Tibial nerve (tissue), 4 donors: ENCODE measurements around the gene PLD3. TPM values are rescaled to one million over a fixed set of nuclear protein-coding genes. Genes with fewer than 3 reads are reported as not detected.

Experiments used
- DNase-seq, 2 donors: peaks; one replicate each; pipeline ENCODE4 v3.0.0-alpha.2; 2019; ENCODE audit warnings: low spot score in 2 of 2
- H3K27ac ChIP-seq, 4 donors: fragments of 200-600 bp; sonication (generic) in 3 of 4; one replicate each; pipeline ENCODE4 v1.5.1; 2017 to 2019; ENCODE audit warnings: mild to moderate bottlenecking in 1 of 4
- H3K27me3 ChIP-seq, 2 donors: fragments of 200-600 bp; sonication (generic) in 1 of 2; one replicate each; pipeline versions ENCODE4 v1.5.1 to v1.6.0; 2017 to 2019
- H3K36me3 ChIP-seq, 3 donors: fragments of 200-600 bp; sonication (generic); one replicate each; pipeline ENCODE4 v1.5.1; 2018 to 2019
- H3K4me1 ChIP-seq, 4 donors: fragments of 200-600 bp; sonication (generic) in 3 of 4; one replicate each; pipeline ENCODE4 v1.5.1; 2017 to 2019
- H3K4me3 ChIP-seq, 4 donors: fragments of 200-600 bp; sonication (generic) in 3 of 4; one replicate each; pipeline ENCODE4 v1.5.1; 2017 to 2019; ENCODE audit warnings: mild to moderate bottlenecking in 1 of 4, moderate library complexity in 1 of 4
- H3K9me3 ChIP-seq, 4 donors: fragments of 200-600 bp; sonication (generic) in 3 of 4; one replicate each; pipeline ENCODE4 v1.5.1; 2017 to 2019
- EP300 ChIP-seq, 2 donors: sonication (generic); formaldehyde crosslinking; IDR thresholded peaks; one replicate each; pipeline ENCODE4 v1.6.1; 2017; ENCODE audit warnings: antibody characterized with exemption in 2 of 2, mild to moderate bottlenecking in 1 of 2
- POLR2A ChIP-seq, 2 donors: fragments of 450-650 bp; IDR thresholded peaks; one replicate each; pipeline ENCODE4 v1.6.1; 2017; ENCODE audit warnings: antibody characterized with exemption in 2 of 2, mild to moderate bottlenecking in 2 of 2, moderate library complexity in 2 of 2
- WGBS, 2 donors: methylation state at CpG; one replicate each; pipeline ENCODE4 v1.1.5; 2018; 5-methylcytosine and 5-hydroxymethylcytosine counted together
- total RNA-seq, 4 donors: library from RNA; depleted of rRNA; stranded (reverse); fragments of >200 nt; gene quantifications; one replicate each; pipeline ENCODE4 v1.1.0, GENCODE V29; 2016
- TF ChIP-seq, protein P1 (sequence below), 5 experiments: fragments of 200-600 bp in 3 of 5; fragments of 450-650 bp in 2 of 5; sonication (generic) in 3 of 5; IDR thresholded peaks; one replicate each; pipeline ENCODE4 v1.5.1; 2016 to 2019; ENCODE audit warnings: antibody characterized with exemption in 5 of 5, mild to moderate bottlenecking in 3 of 5, moderate library complexity in 2 of 5

The PLD3 gene
- total RNA-seq, 4 donors from 2014 or later = 259 to 352 (median 281) TPM

DNA sequence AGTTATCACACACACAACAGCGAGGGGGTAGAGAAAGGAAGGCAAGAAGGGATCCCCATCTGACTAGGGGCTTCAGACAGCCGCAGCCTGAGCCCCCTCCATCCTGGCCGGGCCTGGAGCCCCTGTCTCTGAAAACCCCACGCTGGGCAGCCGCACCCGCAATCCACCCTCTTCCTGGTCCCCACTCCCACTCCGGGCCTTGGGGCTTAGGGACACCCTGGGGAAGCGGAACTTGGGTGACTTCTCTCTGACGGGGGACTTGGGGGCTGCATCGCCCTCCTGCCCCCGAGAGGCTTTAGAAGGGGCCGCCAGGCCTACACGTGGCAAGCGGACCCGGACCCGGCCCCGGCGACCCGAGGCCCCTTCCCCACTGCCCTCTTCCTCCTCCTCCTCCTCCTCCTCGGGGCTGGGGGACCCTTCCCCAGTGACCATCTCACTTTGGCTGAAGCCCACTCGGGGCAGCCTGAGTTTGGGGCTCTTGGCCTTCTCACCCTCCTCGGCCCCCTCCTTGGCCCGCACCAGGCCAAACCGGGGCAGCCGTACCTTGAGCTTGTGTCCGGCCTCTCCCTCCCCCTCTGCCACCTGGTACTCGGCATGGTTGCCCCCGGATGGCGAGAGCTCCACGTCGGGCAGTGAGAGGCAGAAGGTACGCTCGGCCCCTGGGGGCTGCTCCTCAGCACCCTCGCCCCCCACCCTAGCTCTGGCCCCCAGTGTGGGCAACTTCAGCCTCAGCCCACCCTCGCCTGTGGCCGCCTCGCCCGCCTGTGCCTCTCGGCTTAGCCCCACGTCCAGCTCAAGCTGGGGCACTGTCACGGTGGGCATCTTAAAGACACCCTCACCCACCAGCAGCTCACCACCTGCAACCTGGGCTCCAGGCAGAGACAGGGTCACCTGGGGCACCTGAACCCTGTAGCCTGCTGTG lies 45.7 kb downstream of the PLD3 start:
- Histone ChIP-seq H3K4me3 (no peak overlapping the region), H3K4me1 (peaks cover 0 to 11% (median 0%) of the 10 kb centered on the region in 4 donors), H3K36me3 (peaks cover 0 to 34% (median 0%) of the 10 kb centered on the region in 3 donors), H3K9me3 (no peaks in the 10 kb centered on the region), H3K27ac (no peak overlapping the region), H3K27me3 (no peaks in the 10 kb centered on the region)
- 70 to 79% methylated on average over 38 to 41 of the region's 41 CpGs for WGBS, 2 donors
- TF ChIP-seq, protein P1, sequence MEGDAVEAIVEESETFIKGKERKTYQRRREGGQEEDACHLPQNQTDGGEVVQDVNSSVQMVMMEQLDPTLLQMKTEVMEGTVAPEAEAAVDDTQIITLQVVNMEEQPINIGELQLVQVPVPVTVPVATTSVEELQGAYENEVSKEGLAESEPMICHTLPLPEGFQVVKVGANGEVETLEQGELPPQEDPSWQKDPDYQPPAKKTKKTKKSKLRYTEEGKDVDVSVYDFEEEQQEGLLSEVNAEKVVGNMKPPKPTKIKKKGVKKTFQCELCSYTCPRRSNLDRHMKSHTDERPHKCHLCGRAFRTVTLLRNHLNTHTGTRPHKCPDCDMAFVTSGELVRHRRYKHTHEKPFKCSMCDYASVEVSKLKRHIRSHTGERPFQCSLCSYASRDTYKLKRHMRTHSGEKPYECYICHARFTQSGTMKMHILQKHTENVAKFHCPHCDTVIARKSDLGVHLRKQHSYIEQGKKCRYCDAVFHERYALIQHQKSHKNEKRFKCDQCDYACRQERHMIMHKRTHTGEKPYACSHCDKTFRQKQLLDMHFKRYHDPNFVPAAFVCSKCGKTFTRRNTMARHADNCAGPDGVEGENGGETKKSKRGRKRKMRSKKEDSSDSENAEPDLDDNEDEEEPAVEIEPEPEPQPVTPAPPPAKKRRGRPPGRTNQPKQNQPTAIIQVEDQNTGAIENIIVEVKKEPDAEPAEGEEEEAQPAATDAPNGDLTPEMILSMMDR (IDR thresholded peaks at IDR 0.05) = no peak
- TF ChIP-seq POLR2A (IDR thresholded peaks at IDR 0.05) = no peak
- TF ChIP-seq EP300 (IDR thresholded peaks at IDR 0.05) = no peak
- no peak for DNase-seq

DNA sequence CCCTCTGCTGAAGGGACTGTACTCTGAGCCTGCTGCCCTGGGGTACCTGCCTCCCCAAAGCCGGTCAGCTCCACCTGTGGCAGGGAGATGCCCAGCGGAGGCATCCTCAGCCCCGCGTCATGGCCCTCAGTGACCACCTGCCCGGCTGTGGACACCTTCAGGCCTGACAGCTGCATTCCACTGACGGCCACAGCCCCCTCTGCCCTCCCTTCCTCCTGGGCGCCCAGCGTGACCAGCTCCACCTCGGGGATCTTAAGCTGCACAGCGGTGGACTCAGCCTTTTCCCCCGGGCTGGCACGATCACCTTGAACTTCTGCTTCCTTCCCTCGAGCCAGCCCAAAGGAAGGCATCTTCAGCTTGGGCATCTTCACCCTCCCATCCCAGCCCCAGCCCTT lies 46.3 kb downstream of the PLD3 start:
- Histone ChIP-seq H3K27ac (no peak overlapping the region), H3K9me3 (no peaks in the 10 kb centered on the region), H3K4me1 (peaks cover 0 to 17% (median 0%) of the 10 kb centered on the region in 4 donors), H3K27me3 (no peaks in the 10 kb centered on the region), H3K4me3 (no peak overlapping the region), H3K36me3 (peaks cover 0 to 34% (median 0%) of the 10 kb centered on the region in 3 donors)
- TF ChIP-seq POLR2A (IDR thresholded peaks at IDR 0.05) (no peak), EP300 (IDR thresholded peaks at IDR 0.05) (no peak)
- WGBS, 2 donors = 63 to 77% methylated on average over 7 to 12 of the region's 13 CpGs
- no peak for DNase-seq

- H3K4me3 ChIP-seq = no peak overlapping the region
- H3K9me3 ChIP-seq = no peaks in the 10 kb centered on the region
- H3K4me1 ChIP-seq = peaks cover 0 to 23% (median 0%) of the 10 kb centered on the region in 4 donors
- H3K27me3 ChIP-seq = no peaks in the 10 kb centered on the region
- 80 to 87% methylated on average over 10 to 14 of the region's 14 CpGs for WGBS, 2 donors
- peaks cover 0 to 34% (median 0%) of the 10 kb centered on the region in 3 donors for H3K36me3 ChIP-seq
- TF ChIP-seq EP300 (IDR thresholded peaks at IDR 0.05) (no peak), POLR2A (IDR thresholded peaks at IDR 0.05) (no peak)
- TF ChIP-seq, protein P1 (IDR thresholded peaks at IDR 0.05) = no peak
- H3K27ac ChIP-seq = no peak overlapping the region
- no peak for DNase-seq
Observed at GRCh38 chr19:40395956-40396355, 47.5 kb downstream of the PLD3 start.

- no peak for DNase-seq
- no peaks in the 10 kb centered on the region for H3K27me3 ChIP-seq
- peaks cover 0 to 25% (median 0%) of the 10 kb centered on the region in 4 donors for H3K4me1 ChIP-seq
- peaks cover 0 to 34% (median 0%) of the 10 kb centered on the region in 3 donors for H3K36me3 ChIP-seq
- no peak overlapping the region for H3K27ac ChIP-seq
- no peak overlapping the region for H3K4me3 ChIP-seq
- H3K9me3 ChIP-seq = no peaks in the 10 kb centered on the region
- 85 to 94% methylated on average over 17 of the region's 20 CpGs for WGBS, 2 donors
- TF ChIP-seq EP300 (IDR thresholded peaks at IDR 0.05) = no peak
- TF ChIP-seq, protein P1 (IDR thresholded peaks at IDR 0.05) = no peak
- TF ChIP-seq POLR2A (IDR thresholded peaks at IDR 0.05) = no peak
Observed at GRCh38 chr19:40396886-40397567, 48.5 kb downstream of the PLD3 start.

GRCh38 chr19:40397568-40397906 lies 49.0 kb downstream of the PLD3 start:
- H3K36me3 ChIP-seq = peaks cover 0 to 34% (median 0%) of the 10 kb centered on the region in 3 donors
- 88 to 90% methylated on average over 19 to 21 of the region's 22 CpGs for WGBS, 2 donors
- no peak overlapping the region for H3K4me3 ChIP-seq
- no peak for DNase-seq
- no peaks in the 10 kb centered on the region for H3K9me3 ChIP-seq
- no peaks in the 10 kb centered on the region for H3K27me3 ChIP-seq
- no peak overlapping the region for H3K27ac ChIP-seq
- H3K4me1 ChIP-seq = peaks cover 0 to 26% (median 0%) of the 10 kb centered on the region in 4 donors
- no peak for TF ChIP-seq EP300 (IDR thresholded peaks at IDR 0.05)
- TF ChIP-seq, protein P1 (IDR thresholded peaks at IDR 0.05) = no peak
- TF ChIP-seq POLR2A (IDR thresholded peaks at IDR 0.05) = no peak
